HG03558 (cell line): ENCODE results near the gene CFAP157.

Source experiments
- ATAC-seq: cut with Tn5 transposase; IDR thresholded peaks from one replicate; pipeline ENCODE4 v1.9.1; 2021; ENCODE audit warnings: moderate number of reproducible peaks; ENCODE audit not compliant: unreplicated experiment; ENCODE audit errors: extremely low read depth

The CFAP157 gene

DNA sequence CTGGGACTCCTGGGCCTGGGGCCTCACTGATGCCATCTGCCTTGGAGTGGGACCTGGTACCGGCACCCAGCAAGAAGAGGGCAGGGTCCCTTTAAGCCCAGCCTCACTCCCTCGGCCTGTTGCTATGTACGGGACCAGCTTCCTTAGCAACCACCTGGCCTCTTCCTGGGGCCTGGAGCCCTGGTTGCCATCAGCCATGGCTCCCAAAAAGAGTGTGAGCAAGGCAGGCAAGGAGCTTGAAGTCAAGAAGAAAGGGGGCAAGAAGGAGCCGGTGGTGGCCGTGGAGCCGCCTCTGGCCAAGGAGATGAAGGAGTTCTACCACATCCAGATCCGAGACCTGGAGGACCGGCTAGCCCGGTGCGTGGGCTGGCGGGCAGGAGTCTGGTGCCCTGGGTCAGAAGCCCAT, at the start of gene CFAP157:
Gene CFAP157 (plus strand): TSS at position 153 of the 406 bp plus-strand sequence. CDS start 44 bp downstream, at position 197.
- no peak for ATAC-seq

DNA sequence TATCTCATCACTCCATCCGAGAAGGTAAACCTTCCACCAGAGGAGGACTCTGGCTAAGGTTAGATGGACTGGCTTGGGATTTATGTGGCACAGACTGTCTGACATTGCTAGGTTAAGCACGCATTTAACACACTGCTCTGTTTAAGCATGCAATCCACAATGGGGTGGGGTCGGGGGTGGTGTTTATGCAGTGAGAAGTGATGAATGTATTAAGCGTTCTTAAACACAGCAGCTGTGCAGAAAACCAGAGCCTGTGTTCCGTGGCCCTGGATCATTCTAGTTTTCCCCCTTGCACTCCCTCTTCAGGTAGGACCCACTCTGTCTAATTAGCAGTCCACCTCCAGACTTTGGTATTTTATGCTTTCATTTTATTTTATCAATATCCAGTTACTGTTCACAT, 48.4 kb upstream of the CFAP157 start:
- ATAC-seq, result no peak

DNA sequence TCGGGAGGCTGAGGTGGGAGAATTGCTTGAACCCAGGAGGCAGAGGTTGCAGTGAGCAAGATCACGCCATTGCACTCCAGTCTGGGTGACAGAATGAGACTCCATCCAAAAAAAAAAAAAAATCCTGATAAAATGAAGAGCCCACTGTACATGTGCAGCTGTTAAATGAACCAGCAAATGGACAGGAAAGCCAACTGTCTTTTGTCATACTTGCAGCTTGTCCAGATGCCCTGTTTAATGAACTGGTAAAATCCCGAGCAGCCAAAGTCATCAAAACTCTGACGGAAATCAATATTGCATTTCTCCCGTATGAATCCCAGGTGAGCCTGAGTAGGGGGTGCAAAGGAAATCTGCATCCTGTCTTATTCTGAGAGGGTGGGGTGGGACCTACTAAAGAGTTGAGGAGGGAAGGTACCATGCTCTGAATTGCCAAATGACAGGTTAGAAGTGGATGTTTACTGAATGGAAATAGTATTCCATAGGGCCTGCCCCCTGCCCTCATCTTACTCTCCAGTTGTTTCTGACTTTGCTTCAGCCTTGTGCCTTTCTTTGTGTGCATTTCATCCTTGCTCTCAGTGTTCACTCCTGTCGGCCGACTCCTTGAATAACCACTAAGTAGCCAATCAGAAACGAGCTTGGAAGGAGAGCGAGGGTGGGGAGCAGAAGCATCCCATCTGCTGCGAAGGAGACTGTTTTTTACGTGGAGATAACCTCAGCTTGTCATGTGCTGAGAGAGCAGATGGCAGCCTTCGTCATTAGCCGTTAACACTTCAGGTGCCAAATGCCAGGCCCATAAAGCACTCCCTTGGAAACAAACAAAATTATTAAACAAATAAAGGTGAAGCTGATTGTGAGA, 45.7 kb upstream of the CFAP157 start:
- ATAC-seq, result no peak

DNA sequence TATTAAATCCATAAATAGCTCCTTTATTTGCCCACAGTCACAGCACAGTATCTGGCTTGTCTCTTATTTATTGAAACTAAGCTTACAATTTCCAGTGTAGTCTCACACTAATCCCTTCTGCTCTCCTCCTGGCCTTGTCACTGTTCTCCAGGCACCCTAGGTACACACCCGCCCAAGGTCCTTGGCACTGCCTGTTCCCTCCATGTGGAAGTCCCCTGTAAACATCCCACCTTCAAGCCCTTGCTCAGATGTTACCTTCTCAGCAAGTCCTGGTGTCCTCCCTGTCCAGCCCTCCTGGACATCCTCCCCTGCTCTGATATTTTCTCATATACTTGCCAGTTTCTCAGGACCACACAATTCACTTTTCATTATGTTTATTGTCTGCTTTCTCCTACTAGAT, 44.2 kb upstream of the CFAP157 start:
- ATAC-seq, result no peak

DNA sequence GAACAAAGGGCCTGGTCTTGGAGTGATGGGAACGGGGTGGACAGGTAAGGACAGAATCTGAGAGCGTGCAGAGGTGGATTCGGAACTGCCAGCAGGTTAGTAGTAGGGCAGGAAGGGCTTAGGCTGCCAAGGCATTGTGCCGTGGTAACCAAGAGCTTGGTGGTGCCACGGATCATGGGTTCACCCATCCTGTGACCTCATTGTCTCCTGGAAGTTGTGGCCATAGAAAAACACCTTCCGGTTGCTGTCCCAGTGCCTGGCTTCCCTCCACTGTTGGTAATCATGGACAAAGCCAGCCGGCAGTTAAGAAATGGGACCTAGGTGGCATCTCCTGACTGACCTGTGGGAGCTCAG, 42.5 kb upstream of the CFAP157 start:
- no peak for ATAC-seq

DNA sequence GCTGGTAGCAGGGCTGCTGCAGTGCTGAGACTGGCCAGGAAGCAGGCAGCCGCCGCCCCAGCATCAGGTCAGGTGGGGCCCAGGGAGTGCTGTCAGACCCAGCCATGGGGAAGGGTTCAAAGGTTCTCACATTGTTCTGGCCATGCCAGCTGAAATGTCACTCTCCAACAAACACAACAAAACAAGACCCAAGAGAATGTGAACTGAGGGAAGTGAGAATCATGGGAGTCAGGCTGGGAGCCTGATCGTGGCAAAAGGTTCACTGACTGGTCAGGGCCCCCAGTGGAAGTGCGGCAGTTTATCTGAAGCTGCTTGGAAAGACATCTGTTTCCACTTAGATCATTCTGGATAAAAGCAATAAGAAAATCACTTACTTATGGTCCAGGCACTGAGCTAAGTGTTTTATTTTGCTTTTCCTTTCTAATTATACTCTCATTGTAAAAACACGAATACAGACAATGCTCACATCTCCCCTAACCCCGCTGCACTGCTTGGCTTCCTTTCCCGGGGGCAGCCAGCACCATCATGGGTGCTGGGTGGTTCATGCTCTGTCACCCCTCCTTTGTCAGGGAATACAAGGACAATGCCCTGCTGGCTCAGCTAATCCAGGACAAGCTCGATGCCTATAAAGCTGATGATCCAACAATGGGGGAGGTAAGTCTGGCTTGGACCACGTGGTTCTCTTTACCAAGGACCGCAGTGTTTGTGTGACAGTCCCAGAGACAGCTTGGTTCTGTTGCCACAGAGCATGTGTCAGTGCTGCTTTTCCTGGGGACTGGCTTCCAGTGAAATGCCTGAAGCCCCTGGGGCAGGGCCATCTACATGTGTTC, 41.9 kb upstream of the CFAP157 start:
- ATAC-seq, result no peak

DNA sequence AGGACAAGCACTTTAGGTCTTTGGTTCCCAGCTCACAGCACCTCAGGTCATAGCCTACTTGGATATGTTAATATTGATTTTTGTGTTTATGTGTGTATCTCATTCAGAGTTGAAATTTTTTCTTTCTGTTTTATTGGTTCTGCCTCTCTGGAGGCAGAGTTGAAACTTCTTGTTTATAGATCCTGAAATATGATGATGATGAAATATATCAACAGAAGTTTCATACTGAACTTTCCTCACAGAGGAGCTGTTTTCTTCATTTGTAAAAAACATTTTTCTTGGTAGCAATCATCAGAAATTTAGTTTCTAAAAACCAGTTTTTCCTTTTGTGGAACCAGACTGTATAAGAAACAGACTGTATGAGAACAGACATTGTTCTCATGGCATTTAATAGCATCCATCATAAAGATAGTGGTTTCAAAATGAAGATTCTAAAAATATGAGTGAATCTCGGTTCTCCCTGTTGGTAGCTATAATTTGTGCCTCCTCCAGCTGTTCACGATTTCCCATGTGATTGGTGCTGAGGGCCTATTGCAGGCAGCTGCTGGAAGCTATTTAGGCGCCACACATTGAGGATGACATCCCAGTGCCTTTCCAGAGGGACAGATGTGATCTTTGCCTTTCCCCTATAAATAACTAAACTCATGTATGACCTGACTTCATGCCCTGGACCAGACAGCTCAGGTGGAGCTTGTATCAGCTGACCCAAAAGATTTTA, 39.5 kb upstream of the CFAP157 start:
- ATAC-seq, result no peak

DNA sequence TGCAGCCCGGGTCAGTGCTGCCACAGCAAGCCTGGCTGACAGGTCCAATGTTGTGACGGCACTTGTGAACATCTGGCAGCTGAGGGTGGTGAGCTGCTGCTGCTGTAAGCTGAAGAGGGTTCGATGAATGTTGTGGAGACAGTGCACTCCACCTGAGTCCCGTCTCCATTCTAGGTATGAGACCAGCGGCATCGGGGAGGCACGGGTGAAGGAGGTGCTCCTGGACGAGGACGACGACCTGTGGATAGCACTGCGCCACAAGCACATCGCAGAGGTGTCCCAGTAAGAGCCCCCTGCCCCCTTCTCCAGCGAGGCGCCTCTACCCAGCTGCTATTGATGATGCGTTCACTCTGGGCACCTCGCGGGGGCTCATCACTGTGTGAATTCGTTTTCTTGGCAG, 38.9 kb upstream of the CFAP157 start:
- ATAC-seq, result no peak

DNA sequence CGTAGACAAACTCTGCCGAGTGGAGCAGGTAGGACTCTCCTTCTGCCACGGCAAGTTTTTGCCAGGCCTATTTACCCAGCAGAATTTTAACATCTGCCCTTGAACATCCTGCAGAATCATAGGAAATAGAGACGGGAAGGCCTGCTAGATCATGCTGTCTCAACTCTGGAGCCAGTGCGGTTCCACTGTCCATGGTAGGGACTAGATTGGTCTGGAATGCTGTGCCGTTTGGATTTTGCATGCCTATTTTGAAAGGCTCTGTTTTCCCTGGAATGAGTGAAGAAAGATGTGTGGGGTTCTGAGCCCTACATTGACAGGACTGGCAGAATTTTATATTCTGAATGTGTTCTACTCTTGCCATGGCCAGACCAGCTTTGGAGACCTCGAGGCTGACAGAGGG, 33.6 kb upstream of the CFAP157 start:
- no peak for ATAC-seq

DNA sequence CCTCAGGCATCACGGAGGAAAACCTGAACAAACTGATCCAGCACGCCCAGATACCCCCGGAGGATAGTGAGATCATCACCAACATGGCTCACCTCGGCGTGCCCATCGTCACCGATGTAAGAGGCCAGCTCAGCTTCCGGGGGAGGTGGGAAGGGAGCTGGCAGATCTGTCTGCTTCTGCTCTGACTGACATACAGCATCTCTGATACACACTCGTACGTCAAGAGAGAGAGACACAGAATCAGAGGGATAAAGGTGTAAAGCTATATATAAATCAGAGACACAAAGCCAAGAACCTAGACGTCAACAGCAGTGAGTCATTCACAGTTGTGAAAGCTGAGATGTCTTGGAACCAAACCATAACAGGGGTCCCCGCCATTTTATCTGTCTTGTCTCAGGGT, 30.1 kb upstream of the CFAP157 start:
- no peak for ATAC-seq

DNA sequence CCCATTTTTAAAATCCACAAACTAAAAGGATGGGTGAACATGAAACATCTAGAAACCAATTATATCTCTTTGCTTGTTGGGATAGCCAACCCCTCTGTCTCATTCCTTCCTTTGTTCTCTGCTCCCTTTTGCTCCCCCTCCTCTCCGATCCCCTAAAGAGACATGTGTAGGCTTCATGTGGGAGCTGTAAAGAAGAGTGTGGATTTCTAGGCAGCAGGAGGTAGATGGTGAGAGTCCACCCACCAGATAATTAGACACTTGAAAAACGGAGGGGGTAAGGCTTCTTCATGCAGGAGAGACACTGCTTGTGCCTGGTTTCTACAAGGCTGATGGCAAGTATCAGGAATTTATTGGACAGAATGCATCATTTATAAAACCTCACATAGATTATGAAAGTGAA, 27.3 kb upstream of the CFAP157 start:
- ATAC-seq, result no peak

DNA sequence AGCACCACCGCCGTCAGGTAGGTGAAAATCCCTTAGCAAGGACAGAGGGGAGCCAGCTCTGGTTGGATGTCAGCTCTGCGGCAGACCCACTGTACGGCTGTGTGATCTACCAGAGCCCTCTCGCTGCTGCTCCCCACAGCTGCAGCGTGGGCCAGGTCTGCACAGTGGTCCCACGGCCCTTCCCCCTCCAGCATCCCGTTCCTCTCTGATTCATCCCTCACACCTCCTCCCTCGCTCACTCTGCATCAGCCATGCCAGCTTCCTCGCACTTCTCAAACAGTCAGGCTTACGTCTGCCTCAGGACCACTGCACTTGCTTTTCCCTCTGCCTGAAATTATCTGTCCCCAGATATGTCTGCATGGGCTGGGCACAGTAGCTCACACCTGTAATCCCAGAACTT, 26.6 kb upstream of the CFAP157 start:
- no peak for ATAC-seq

DNA sequence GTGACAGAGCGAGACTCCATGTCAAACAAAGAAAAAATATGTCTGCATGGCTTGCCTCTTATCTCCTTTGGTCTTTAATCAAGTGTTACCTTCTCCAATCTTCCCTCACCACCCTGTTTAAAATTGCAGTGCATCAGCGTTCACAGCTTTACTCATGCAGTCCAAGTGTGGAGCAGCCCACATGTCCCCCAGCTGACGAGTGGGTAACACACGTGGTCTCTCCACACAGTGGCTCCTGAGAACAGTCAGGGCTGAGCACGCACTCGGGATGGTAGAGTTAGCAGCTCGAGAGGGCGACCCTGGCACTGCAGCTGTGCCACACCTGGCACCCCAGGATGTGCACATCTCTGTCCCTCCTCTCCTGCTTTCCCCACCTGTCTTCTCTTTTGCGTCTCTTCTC, 25.9 kb upstream of the CFAP157 start:
- no peak for ATAC-seq

DNA sequence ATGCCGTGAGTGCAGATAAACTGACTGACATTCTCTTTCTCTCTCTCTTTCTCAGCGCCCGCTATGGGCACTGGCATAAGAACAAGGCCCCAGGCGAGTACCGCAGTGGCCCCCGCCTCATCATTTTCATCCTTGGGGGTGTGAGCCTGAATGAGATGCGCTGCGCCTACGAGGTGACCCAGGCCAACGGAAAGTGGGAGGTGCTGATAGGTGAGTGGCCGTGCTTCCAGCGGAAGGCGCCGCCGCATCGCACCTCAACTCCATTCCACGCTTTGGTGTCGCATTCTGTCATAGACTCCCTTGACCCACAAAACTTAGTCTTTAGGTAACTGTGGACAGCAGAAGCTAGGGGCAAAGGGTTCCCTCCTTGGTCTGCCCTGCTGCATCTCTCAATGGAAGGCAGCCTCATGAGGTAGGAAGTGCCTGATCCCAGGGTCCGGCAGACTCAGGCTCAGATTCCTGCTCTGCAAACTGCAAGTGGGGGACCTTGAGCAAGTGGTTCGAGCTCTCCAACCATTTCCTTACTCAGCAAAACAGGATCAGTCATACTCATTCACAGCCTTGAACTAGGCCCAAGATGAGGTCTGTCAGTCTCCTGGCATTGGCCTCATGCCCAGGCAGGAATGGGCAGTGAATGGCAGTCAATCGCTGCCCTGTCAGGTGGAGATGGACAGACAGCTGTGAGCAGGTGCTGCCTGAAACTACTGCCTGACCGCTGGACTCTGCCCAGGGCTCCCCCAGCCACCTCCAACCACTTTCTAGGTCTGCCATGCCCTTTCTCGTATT, 24.2 kb upstream of the CFAP157 start:
- no peak for ATAC-seq

DNA sequence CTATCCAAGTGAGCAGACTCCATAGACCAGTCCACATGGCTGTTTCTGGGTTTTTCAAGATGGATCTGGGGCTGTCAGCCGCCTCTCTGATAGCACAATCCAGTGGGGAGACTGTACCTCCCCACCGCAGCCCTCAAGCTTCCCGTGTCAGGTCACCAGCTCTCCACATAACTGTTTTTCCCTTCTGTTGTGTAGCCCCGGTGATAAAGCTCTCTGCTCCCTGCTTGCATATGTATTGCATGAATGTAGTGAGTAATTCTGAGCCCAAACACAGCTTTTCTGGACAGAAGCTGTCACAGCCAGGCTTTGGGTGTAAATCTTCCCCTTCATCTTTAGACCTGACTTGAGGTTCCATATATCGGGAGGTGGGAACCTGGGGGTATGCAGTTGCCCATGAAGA, 23.1 kb upstream of the CFAP157 start:
- ATAC-seq, result no peak

DNA sequence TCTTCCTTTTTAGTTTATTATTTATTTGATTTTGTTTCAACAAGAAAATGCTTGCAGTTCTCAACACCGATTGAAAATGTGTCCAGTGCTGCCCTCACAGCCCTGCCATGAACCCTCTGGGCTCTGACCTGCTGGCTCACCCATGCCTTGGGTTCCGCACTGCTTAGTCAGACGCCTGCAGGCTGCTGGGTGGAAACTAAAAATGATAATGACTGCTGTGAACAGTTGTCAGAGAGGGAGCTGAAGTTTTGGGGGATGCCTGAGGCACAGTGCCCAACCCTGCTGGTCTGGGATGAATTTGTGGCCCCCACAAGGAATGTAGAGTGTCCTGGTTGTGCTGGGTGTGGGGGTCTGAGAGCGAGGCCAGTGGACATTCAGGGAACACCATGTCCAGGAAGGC, 22.2 kb upstream of the CFAP157 start:
- no peak for ATAC-seq

DNA sequence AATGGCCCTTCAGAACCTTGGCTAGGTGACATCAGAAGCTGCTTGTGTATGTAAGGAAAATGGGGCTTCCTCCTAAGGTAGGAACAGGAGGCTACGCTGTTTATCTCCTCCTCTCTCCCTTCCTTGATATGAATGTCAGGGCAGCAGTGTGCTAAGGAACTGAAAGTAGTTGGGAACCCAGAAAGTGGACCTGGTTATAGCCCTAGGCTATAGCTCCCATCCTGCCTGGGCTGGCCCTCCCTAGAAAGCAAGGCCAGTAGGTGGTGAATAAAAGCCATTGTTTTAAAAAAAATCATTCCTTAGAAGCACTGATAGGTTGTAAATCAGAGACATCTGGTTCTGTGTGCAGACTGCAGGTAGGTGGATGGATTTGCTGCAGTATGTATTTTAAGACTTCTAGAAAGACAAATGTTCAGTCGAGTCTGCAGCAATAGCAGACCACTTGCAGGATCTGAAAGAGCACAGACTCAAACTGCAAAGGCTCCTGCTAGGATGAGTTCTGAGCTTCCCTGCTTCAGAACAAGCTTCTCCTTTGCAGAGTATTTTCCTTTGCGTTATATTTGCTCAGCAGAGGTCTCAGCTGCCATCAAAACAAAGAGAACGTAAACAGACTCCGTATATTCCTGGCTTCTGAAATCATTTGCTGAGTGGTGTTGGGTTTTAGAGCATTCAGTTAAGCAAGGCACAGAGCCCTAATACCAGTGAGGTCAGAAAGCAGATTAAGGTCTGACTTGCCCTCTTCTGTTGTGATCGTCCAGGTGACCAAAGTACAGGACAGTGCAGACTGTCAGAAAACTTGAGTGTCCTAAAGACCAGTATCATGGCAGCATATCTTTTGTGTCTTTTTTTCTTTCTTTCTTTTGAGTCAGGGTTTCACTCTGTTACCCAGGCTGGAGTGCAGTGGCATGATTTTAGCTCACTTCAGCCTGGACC, 20.1 kb upstream of the CFAP157 start:
- ATAC-seq, result no peak

DNA sequence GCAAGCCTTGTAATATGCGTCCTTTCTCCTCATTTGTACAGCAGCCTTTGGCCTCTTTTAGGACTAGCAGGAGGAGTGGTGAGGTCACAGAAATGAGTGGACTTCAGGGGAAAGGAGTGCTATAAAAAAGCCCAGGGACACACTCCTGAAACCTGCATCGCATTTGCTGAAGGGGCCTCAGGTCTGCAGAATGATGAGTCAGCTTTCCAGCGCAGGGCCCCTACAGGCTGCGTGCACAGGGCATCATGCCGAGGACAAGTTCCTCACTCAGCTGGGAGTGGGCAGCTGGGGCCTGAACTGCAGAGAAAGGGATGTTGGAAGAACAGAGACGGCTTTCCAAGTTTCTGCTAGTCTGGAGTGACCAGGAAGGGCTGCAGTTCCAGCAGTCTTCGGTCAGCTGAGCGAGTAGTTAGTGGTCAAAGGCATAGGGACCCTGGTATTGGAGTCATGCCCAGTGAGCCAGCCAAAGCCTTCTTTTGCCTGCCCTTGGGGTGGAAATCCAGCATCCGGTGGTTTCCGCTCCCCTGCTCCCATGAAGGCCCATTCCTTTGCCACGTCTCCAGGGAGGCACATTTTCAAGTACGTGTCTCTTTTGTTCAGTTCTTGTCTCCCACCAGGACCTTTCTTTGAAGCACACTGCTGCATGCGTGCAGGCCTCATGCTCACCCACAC, 17.3 kb upstream of the CFAP157 start:
- no peak for ATAC-seq

DNA sequence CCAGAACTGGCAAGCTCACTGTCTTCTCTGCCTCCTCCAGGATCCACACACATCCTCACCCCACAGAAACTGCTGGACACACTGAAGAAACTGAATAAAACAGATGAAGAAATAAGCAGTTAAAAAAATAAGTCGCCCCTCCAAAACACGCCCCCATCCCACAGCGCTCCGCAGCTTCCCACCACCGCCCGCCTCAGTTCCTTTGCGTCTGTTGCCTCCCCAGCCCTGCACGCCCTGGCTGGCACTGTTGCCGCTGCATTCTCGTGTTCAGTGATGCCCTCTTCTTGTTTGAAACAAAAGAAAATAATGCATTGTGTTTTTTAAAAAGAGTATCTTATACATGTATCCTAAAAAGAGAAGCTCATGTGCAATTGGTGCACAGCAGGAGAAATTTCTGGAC, 16.1 kb upstream of the CFAP157 start:
- no peak for ATAC-seq
